Measurements from ENCODE around the gene KRT9.
"Not testable (repeated sequence)": the region's sequence is repeated elsewhere in the genome, so short reads cannot be mapped to it uniquely, and the experiment has no call there.

DNA sequence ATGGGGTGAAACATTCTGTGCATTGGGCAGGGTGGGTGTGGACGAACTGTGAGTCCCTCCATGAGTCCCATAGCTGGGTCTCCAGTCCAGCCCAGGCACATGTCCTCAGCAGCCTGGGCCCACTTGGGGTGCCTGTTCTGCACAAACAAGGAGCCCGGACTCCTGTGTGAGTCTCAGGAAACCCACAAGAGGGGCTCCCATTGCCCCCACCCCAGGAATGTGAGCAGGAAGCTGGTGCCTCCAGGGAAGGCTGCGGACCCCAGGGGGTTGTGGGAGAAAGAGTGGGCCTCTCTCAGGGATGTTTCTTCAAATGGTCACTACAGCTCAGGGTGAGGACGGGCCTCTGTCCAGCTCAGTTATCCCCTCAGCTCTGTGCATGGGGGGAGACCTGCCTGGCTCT, 44.6 kb upstream of the KRT9 start:
- TF ChIP-seq CTCF, POLR2A (IDR thresholded peaks at IDR 0.05): not testable (repeated sequence)

All from esophagus squamous epithelium (tissue), 4 donors.